Tibial nerve (tissue), 4 donors: Measurements from ENCODE around the gene MRC1.

Source experiments
- CTCF ChIP-seq, 5 experiments: fragments of 200-600 bp in 3 of 5; fragments of 450-650 bp in 2 of 5; sonication (generic) in 3 of 5; IDR thresholded peaks; one replicate each; pipeline ENCODE4 v1.5.1; 2016 to 2019; ENCODE audit warnings: antibody characterized with exemption in 5 of 5, mild to moderate bottlenecking in 3 of 5, moderate library complexity in 2 of 5
- EP300 ChIP-seq, 2 donors: sonication (generic); formaldehyde crosslinking; IDR thresholded peaks; one replicate each; pipeline ENCODE4 v1.6.1; 2017; ENCODE audit warnings: antibody characterized with exemption in 2 of 2, mild to moderate bottlenecking in 1 of 2
- POLR2A ChIP-seq, 2 donors: fragments of 450-650 bp; IDR thresholded peaks; one replicate each; pipeline ENCODE4 v1.6.1; 2017; ENCODE audit warnings: antibody characterized with exemption in 2 of 2, mild to moderate bottlenecking in 2 of 2, moderate library complexity in 2 of 2

- TF ChIP-seq CTCF (IDR thresholded peaks at IDR 0.05), result no peak
- no peak for TF ChIP-seq POLR2A (IDR thresholded peaks at IDR 0.05)
- no peak for TF ChIP-seq EP300 (IDR thresholded peaks at IDR 0.05)
Measured at GRCh38 chr10:17787087-17787961, 21.8 kb upstream of the MRC1 start.
